GM12801 (cell line): Measurements from ENCODE around the gene LASP1.

ENCODE experiments used
- CTCF ChIP-seq: IDR thresholded peaks from one replicate; pipeline ENCODE4 v1.5.1; 2011; ENCODE audit warnings: control low read depth; ENCODE audit not compliant: insufficient read length; ENCODE audit errors: extremely low read depth

LASP1 gene

GRCh38 chr17:38970804-38971203, 100.9 kb downstream of the LASP1 start:
- no peak for TF ChIP-seq CTCF
